ENCODE results near the gene STX8. TPM values are rescaled to one million over a fixed set of nuclear protein-coding genes. Genes with fewer than 3 reads are reported as not detected.
"Not testable (repeated sequence)": the region's sequence is repeated elsewhere in the genome, so short reads cannot be mapped to it uniquely, and the experiment has no call there.

Gene STX8
- total RNA-seq, 2 experiments from 2014 or later, result 59.6 to 71.5 TPM

DNA sequence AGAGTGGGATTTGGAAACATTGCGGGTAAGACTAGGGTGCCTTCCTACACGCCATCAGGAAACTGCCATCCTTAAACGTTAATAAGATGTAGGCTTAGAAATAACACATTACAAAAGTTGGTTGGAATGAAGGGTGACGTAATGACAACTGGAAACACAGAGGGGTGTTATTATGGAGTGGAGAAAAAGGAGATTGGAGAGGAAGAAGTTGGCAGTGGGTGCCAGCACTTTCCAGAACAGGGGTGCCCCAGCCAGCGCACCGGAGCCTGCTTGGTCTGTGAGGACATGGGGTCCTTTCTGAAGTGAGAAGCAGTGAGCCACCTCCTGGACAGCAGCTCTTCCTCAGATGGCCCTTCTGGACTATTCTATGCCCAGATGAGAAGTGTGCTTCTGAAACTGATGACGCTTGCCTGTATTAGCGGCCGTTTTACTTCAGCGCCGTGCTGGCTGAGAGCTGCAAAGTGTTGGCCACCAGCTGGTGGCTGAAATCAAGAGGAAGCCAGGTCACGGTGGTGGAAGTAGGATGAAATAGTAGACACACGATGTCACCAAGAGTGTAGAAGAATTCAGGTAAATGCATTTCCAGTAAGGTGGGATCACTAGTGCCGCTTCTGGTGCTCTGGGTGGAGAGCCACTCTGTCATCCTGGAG lies 309.5 kb downstream of the STX8 start:
- H3K27ac Mint-ChIP-seq, result no peak overlapping the region
- intact Hi-C loops (cut with micrococcal nuclease), result no loop called here
- ChIA-PET CTCF (no interaction called here), POLR2A (interaction anchor here (1.3 kb wide), 1 partner anchor 8 kb away, joined by 3 read pairs; no protein-coding TSS in a partner anchor)
- ATAC-seq (no peak), DNase-seq (no peak)
- H3K27me3 Mint-ChIP-seq, result no peaks in the 10 kb centered on the region
- no peak overlapping the region for H3K4me3 Mint-ChIP-seq
- TF ChIP-seq, protein P1, sequence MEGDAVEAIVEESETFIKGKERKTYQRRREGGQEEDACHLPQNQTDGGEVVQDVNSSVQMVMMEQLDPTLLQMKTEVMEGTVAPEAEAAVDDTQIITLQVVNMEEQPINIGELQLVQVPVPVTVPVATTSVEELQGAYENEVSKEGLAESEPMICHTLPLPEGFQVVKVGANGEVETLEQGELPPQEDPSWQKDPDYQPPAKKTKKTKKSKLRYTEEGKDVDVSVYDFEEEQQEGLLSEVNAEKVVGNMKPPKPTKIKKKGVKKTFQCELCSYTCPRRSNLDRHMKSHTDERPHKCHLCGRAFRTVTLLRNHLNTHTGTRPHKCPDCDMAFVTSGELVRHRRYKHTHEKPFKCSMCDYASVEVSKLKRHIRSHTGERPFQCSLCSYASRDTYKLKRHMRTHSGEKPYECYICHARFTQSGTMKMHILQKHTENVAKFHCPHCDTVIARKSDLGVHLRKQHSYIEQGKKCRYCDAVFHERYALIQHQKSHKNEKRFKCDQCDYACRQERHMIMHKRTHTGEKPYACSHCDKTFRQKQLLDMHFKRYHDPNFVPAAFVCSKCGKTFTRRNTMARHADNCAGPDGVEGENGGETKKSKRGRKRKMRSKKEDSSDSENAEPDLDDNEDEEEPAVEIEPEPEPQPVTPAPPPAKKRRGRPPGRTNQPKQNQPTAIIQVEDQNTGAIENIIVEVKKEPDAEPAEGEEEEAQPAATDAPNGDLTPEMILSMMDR (IDR thresholded peaks at IDR 0.05), result no peak
- peaks cover 3% of the 10 kb centered on the region for H3K9me3 Mint-ChIP-seq
- H3K36me3 Mint-ChIP-seq (ENCODE audit: low read depth), result peaks cover 5% of the 10 kb centered on the region
- peaks cover 2% of the 10 kb centered on the region for H3K4me1 Mint-ChIP-seq (ENCODE audit: low read depth)

GRCh38 chr17:9261081-9262012 lies 314.3 kb downstream of the STX8 start:
- Mint-ChIP-seq H3K4me3 (no peak overlapping the region), H3K27ac (no peak overlapping the region), H3K27me3 (no peaks in the 10 kb centered on the region), H3K36me3 (ENCODE audit: low read depth) (peaks cover 5% of the 10 kb centered on the region), H3K4me1 (ENCODE audit: low read depth) (peaks cover 24% of the 10 kb centered on the region), H3K9me3 (peaks cover 3% of the 10 kb centered on the region)
- POLR2A ChIA-PET, result no interaction called here
- TF ChIP-seq, protein P1 (IDR thresholded peaks at IDR 0.05), result no peak
- CTCF ChIA-PET, result no interaction called here
- DNase-seq (no peak), ATAC-seq (no peak)
- intact Hi-C loops (cut with micrococcal nuclease), result no loop called here

- CTCF ChIA-PET, result interaction anchor here (0.8 kb wide), 1 partner anchor 261 kb away, joined by 4 read pairs; no protein-coding TSS in a partner anchor
- Mint-ChIP-seq H3K4me3 (no peak overlapping the region), H3K36me3 (ENCODE audit: low read depth) (peaks cover 4% of the 10 kb centered on the region), H3K9me3 (peaks cover 3% of the 10 kb centered on the region), H3K27ac (no peak overlapping the region), H3K27me3 (no peaks in the 10 kb centered on the region), H3K4me1 (ENCODE audit: low read depth) (peaks cover 26% of the 10 kb centered on the region)
- POLR2A ChIA-PET, result no interaction called here
- ATAC-seq (no peak), DNase-seq (no peak)
- intact Hi-C loops (cut with micrococcal nuclease), result no loop called here
- TF ChIP-seq, protein P1 (IDR thresholded peaks at IDR 0.05), result no peak
Measured at GRCh38 chr17:9259419-9259818, 316.2 kb downstream of the STX8 start.

DNA sequence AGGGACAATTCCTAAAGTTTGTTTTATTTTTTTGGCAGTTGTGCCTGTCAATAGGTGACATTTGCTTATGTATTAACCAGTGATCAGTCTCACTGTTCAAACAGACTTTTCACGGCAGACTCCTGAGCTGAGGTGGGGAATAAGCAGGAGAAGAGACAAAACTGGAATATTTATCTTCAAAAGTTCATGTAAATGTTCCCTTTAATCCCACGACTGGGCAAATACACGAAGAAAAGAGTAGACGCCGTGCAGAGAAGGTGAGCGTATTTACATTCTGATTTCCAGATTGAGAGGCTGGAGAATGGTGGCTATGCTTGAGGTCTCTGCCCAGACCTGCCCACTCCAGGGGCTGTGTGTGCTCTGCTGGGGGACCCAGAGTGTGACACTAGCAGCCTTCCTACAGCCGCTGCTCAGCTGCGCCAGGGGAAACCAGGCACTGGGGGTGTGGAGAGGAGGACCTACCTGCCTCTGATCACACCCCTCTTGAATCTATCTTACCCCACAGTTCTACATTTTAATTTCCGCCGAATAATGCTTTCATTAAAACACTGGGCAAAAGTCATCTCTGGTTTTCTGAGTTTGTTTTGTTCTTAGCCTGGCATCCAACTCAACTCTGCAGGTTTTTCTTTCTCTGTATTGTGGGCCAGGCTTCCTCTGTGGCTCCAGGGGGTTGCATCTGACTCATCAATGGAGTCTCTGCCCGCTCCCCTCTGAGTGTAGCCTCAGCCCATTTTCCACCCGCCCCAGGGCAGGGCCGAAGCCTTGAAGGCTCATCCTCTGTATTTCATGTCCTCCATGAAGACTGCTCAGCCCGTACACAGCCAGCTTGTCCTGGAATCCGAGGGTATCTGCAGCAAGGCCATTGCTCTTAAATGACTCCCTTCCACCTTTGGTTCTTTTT lies 317.3 kb downstream of the STX8 start:
- TF ChIP-seq, protein P1 (IDR thresholded peaks at IDR 0.05), result no peak
- DNase-seq (peak; percentile 36), ATAC-seq (peak; percentile 79)
- POLR2A ChIA-PET, result no interaction called here
- CTCF ChIA-PET, result interaction anchor here (0.8 kb wide), 1 partner anchor 260 kb away, joined by 4 read pairs; no protein-coding TSS in a partner anchor
- Mint-ChIP-seq H3K4me3 (no peak overlapping the region), H3K27me3 (no peaks in the 10 kb centered on the region), H3K27ac (no peak overlapping the region), H3K9me3 (no peaks in the 10 kb centered on the region), H3K36me3 (ENCODE audit: low read depth) (no peaks in the 10 kb centered on the region), H3K4me1 (ENCODE audit: low read depth) (peaks cover 31% of the 10 kb centered on the region)
- intact Hi-C loops (cut with micrococcal nuclease), result no loop called here

DNA sequence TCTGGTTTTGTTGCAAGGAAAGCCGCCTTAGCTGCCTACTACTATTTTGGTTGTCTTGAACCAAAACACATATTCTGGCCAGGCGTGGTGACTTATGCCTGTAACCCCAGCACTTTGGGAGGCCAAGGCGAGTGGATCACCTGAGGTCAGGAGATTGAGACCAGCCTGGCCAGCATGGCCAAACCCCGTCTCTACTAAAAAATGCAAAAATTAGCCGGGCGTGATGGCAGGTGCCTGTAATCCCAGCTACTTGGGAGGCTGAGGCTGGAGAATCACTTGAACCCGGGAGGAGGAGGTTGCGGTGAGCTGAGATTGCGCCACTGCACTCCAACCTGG lies 318.0 kb downstream of the STX8 start:
- CTCF ChIA-PET; ATAC-seq; intact Hi-C loops (cut with micrococcal nuclease); H3K4me3 Mint-ChIP-seq; H3K27ac Mint-ChIP-seq; H3K27me3 Mint-ChIP-seq; POLR2A ChIA-PET; H3K36me3 Mint-ChIP-seq (ENCODE audit: low read depth); H3K9me3 Mint-ChIP-seq; DNase-seq: not testable (repeated sequence)
- peaks cover 39% of the 10 kb centered on the region for H3K4me1 Mint-ChIP-seq (ENCODE audit: low read depth)

Data from activated CD8-positive, alpha-beta T cell treated with anti-CD3 and anti-CD28 coated beads for 36 hours (primary cell).